ENCODE measurements around the gene PAX6. TPM values are rescaled to one million over a fixed set of nuclear protein-coding genes. Genes with fewer than 3 reads are reported as not detected.

Gene PAX6
- total RNA-seq, 1 experiment from 2014 or later, result 3.3 TPM

- no peak for TF ChIP-seq E2F1 (CRISPR knock-in tag; IDR thresholded peaks at IDR 0.05)
- TF ChIP-seq ELF4 (CRISPR knock-in tag; IDR thresholded peaks at IDR 0.05; ENCODE audit: low read depth), result no peak
- TF ChIP-seq ZNF121 (CRISPR knock-in tag; IDR thresholded peaks at IDR 0.05), result no peak
- 0 out of 2 replicates have a peak, but pooled peaks have one; percentile 20 for TF ChIP-seq CTCF (IDR thresholded peaks at IDR 0.05)
- ChIA-PET POLR2A (no interaction called here), CTCF (interaction anchor here (0.6 to 1.2 kb wide), 8 partner anchors 10 to 717 kb away, joined by 3 to 12 read pairs (median 3); no protein-coding TSS in a partner anchor)
- Mint-ChIP-seq H3K9me3 (no peaks in the 10 kb centered on the region), H3K27me3 (ENCODE audit: low read depth) (peaks cover 23% of the 10 kb centered on the region), H3K4me1 (peaks cover 7% of the 10 kb centered on the region), H3K36me3 (no peaks in the 10 kb centered on the region), H3K4me3 (no peak overlapping the region), H3K27ac (no peak overlapping the region)
- peak; percentile 82 for ATAC-seq
- DNase-seq (ENCODE audit: low spot score), result peak; percentile 17
Measured at GRCh38 chr11:31834237-31834636, 23.1 kb upstream of the PAX6 start.

GRCh38 chr11:31830406-31830805 lies 19.3 kb upstream of the PAX6 start:
- Mint-ChIP-seq H3K4me3 (no peak overlapping the region), H3K36me3 (no peaks in the 10 kb centered on the region), H3K4me1 (peaks cover 32% of the 10 kb centered on the region), H3K27me3 (ENCODE audit: low read depth) (peaks cover 52% of the 10 kb centered on the region), H3K27ac (no peak overlapping the region), H3K9me3 (no peaks in the 10 kb centered on the region)
- ChIA-PET CTCF (interaction anchor here (0.7 to 1.4 kb wide), 2 partner anchors 32 to 128 kb away, joined by 3 to 5 read pairs; no protein-coding TSS in a partner anchor), POLR2A (no interaction called here)
- TF ChIP-seq HMGXB4 (CRISPR knock-in tag; IDR thresholded peaks at IDR 0.05), result no peak
- no peak for TF ChIP-seq ZNF281 (CRISPR knock-in tag; IDR thresholded peaks at IDR 0.05)
- TF ChIP-seq CBFB (CRISPR knock-in tag; IDR thresholded peaks at IDR 0.05; ENCODE audit: low read depth), result no peak
- no peak for TF ChIP-seq TEAD1 (CRISPR knock-in tag; IDR thresholded peaks at IDR 0.05)
- no peak for DNase-seq (ENCODE audit: low spot score)
- ATAC-seq, result no peak

- POLR2A ChIA-PET, result no interaction called here
- TF ChIP-seq MXD4 (CRISPR knock-in tag; IDR thresholded peaks at IDR 0.05; ENCODE audit: borderline replicate concordance) (no peak), TCF7 (CRISPR knock-in tag; IDR thresholded peaks at IDR 0.05; ENCODE audit: low read depth) (no peak), MYBL2 (CRISPR knock-in tag; IDR thresholded peaks at IDR 0.05) (no peak), ZBTB43 (CRISPR knock-in tag; IDR thresholded peaks at IDR 0.05) (no peak), ZNF121 (CRISPR knock-in tag; IDR thresholded peaks at IDR 0.05) (no peak), CTCF (IDR thresholded peaks at IDR 0.05) (no peak), ZNF416 (CRISPR knock-in tag; IDR thresholded peaks at IDR 0.05) (no peak), ATF2 (CRISPR knock-in tag; IDR thresholded peaks at IDR 0.05; ENCODE audit: borderline replicate concordance, low read depth) (no peak), ATF1 (CRISPR knock-in tag; IDR thresholded peaks at IDR 0.05) (no peak), TEAD1 (CRISPR knock-in tag; IDR thresholded peaks at IDR 0.05) (no peak), SMAD3 (CRISPR knock-in tag; IDR thresholded peaks at IDR 0.05; ENCODE audit: borderline replicate concordance) (no peak)
- Mint-ChIP-seq H3K27ac (no peak overlapping the region), H3K27me3 (ENCODE audit: low read depth) (peaks cover 72% of the 10 kb centered on the region), H3K4me1 (peaks cover 50% of the 10 kb centered on the region), H3K36me3 (no peaks in the 10 kb centered on the region), H3K4me3 (no peak overlapping the region), H3K9me3 (no peaks in the 10 kb centered on the region)
- CTCF ChIA-PET, result no interaction called here
- ATAC-seq, result no peak
- DNase-seq (ENCODE audit: low spot score), result no peak
Measured at GRCh38 chr11:31828217-31828616, 17.1 kb upstream of the PAX6 start.

All from WTC11 (cell line).